ENCODE results near the gene SLC25A29.

GRCh38 chr14:100317389-100317788 lies 11.1 kb upstream of the SLC25A29 start:
- TF ChIP-seq EZH2 (IDR thresholded peaks at IDR 0.05; ENCODE audit: borderline replicate concordance, low read length), result no peak
- TF ChIP-seq, protein P1, sequence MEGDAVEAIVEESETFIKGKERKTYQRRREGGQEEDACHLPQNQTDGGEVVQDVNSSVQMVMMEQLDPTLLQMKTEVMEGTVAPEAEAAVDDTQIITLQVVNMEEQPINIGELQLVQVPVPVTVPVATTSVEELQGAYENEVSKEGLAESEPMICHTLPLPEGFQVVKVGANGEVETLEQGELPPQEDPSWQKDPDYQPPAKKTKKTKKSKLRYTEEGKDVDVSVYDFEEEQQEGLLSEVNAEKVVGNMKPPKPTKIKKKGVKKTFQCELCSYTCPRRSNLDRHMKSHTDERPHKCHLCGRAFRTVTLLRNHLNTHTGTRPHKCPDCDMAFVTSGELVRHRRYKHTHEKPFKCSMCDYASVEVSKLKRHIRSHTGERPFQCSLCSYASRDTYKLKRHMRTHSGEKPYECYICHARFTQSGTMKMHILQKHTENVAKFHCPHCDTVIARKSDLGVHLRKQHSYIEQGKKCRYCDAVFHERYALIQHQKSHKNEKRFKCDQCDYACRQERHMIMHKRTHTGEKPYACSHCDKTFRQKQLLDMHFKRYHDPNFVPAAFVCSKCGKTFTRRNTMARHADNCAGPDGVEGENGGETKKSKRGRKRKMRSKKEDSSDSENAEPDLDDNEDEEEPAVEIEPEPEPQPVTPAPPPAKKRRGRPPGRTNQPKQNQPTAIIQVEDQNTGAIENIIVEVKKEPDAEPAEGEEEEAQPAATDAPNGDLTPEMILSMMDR (conservative IDR thresholded peaks at IDR 0.05 in 1 of 2, IDR thresholded peaks at IDR 0.05 in 1 of 2; ENCODE audit: extremely low read depth in 1 of 2, insufficient read depth in 1 of 2, low read depth in 1 of 2, low read length in 2 of 2), result no peak
